Nucleus accumbens (tissue), 56 donors: ENCODE results near the gene NEK4.

ENCODE experiments used
- DNase-seq, 56 donors: peaks; one replicate each; lab custom pipeline; 2025; lab: John Stamatoyannopoulos, UW

NEK4 gene

GRCh38 chr3:52793702-52794611 is 23.2 kb upstream of the NEK4 start:
- no peak for DNase-seq

GRCh38 chr3:52792961-52793695 is 22.4 kb upstream of the NEK4 start:
- no peak for DNase-seq

GRCh38 chr3:52792413-52792812 is 21.7 kb upstream of the NEK4 start:
- DNase-seq: no peak

- no peak for DNase-seq
These were observed 21.2 kb upstream of the NEK4 start for GRCh38 chr3:52791928-52792327.

GRCh38 chr3:52791366-52791765 is 20.6 kb upstream of the NEK4 start:
- no peak for DNase-seq

- DNase-seq: no peak
These were observed 20.0 kb upstream of the NEK4 start for GRCh38 chr3:52790741-52791140.

DNA sequence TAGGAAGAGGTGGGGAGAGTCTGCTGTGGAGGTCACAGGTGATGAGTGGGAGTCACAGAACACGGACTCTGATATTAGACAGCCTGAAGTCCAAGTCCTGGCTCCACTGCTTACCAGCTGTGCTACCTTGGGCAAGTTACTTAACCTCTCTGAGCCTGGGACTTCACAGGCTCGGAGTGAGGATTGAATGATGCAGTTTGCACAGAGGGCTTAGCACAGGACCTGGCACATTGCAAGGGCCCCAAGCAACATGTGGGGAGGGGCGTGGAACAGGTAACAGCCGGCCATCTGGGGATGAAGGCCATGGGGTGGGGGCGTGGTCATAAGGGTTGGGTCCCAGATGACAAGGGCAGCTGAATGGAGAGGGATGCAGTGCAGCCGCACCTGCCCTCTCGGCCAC is 19.6 kb upstream of the NEK4 start:
- DNase-seq: no peak

GRCh38 chr3:52789746-52790040 is 19.0 kb upstream of the NEK4 start:
- no peak for DNase-seq

DNA sequence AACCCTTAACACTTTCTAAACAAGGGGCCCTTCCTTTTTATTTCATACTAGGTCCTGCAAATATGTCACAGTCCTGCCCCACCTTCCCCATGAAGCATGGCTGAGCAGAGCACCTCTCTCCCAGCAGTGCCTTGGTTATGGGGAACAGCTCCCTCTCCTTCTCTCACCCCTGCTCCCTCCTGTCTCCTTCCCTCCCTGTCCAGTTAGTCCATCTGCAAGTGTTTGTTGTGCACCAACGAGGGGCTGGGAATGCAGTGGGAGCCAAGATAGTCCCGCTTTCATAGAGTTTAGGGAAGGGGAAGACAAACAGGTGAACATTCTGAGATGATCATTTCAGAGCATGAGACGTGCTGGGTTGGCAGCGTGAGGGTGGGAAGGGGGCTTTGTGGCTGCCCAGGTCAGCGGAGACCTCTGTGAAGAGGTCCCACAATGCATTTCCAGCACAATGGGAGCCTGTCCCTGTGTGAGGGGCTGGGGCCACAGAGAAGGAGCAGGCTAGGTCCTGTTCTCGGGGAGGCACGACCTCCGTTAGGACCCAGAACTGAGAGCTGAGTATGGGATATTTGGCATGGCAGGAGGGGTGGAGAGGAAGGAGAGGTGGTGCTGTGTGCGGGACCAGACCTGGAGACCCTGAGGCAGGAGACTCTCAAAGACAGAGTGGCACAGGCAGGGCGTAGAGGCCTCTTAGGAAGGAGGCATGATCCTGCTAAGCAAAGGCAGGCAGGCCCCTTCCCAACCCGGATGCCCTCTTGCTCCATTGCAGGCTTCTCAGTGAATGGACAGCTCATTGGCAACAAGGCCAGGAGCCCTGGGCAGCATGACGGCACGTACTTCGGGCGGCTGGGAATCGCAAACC is 18.4 kb upstream of the NEK4 start:
- no peak for DNase-seq

GRCh38 chr3:52787672-52788625 is 17.2 kb upstream of the NEK4 start:
- DNase-seq: no peak

GRCh38 chr3:52787246-52787645 is 16.5 kb upstream of the NEK4 start:
- no peak for DNase-seq

GRCh38 chr3:52786330-52787215 is 15.8 kb upstream of the NEK4 start:
- DNase-seq: no peak

DNA sequence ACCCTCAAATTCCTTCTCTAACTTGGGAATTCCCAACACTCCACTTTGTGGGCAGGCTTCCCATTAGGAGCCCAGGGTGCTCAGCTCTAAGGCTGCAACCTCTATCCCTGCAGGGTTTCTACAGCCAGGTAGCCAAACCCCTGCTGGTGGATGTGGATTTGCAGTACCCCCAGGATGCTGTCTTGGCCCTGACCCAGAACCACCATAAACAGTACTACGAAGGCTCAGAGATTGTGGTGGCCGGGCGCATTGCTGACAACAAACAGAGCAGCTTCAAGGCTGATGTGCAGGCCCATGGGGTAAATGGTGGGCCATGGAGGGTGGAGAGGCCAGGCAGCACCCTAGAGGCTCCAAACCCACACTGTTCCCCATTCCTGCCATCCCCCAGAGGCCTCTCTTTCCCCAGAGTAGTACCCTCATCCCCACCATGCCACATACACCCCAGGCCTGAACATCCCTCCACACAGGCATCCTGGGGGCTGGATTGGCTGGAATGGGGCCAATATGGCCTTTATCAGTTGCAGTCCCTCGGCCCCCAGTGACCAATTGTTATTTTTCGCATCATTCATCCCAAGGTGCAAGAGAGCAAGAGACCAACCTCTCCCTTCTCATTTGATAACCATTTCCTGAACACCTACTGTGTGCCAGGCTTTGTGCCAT is 14.3 kb upstream of the NEK4 start:
- no peak for DNase-seq

- DNase-seq: no peak
These were observed 13.4 kb upstream of the NEK4 start for GRCh38 chr3:52784021-52784621.

- no peak for DNase-seq
These were observed 12.4 kb upstream of the NEK4 start for GRCh38 chr3:52783211-52783555.

GRCh38 chr3:52782412-52783210 is 11.9 kb upstream of the NEK4 start:
- no peak for DNase-seq

- no peak for DNase-seq
These were observed 11.0 kb upstream of the NEK4 start for GRCh38 chr3:52781741-52782140.
